Peyer's patch (tissue), 4 donors: Measurements from ENCODE around the gene SURF4.

Experiments used
- POLR2A ChIP-seq, 2 donors: fragments of 450-650 bp; IDR thresholded peaks; one replicate each; pipeline ENCODE4 v1.5.1; 2017; ENCODE audit warnings: antibody characterized with exemption in 2 of 2, mild to moderate bottlenecking in 2 of 2, moderate library complexity in 2 of 2
- TF ChIP-seq, protein P1 (sequence below), 6 experiments: fragments of 450-650 bp in 4 of 6; fragments of 200-600 bp in 2 of 6; sonication (generic) in 1 of 6; IDR thresholded peaks; one replicate each; pipeline ENCODE4 v1.5.1; 2017 to 2019; ENCODE audit warnings: antibody characterized with exemption in 6 of 6, mild to moderate bottlenecking in 3 of 6, moderate library complexity in 1 of 6

DNA sequence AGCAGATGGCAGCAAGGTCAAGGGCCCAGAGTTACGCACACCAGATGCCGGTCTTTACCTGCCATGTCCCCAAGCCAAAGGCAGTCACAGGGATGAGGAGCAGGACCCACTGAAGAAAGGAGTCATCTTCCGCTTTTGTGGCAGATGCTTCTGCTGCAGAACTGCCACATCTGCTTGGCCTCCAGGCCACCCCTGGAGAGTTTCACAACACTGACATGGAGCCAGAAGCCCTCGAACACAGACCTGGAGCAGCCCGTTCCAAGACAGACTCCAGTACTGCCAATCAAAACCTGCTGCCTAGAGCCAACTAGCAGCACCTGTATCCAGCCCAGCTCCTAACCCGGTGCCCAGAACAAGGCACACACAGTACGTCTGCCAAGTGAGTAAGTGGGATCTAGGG is 21.1 kb downstream of the SURF4 start:
- TF ChIP-seq, protein P1, sequence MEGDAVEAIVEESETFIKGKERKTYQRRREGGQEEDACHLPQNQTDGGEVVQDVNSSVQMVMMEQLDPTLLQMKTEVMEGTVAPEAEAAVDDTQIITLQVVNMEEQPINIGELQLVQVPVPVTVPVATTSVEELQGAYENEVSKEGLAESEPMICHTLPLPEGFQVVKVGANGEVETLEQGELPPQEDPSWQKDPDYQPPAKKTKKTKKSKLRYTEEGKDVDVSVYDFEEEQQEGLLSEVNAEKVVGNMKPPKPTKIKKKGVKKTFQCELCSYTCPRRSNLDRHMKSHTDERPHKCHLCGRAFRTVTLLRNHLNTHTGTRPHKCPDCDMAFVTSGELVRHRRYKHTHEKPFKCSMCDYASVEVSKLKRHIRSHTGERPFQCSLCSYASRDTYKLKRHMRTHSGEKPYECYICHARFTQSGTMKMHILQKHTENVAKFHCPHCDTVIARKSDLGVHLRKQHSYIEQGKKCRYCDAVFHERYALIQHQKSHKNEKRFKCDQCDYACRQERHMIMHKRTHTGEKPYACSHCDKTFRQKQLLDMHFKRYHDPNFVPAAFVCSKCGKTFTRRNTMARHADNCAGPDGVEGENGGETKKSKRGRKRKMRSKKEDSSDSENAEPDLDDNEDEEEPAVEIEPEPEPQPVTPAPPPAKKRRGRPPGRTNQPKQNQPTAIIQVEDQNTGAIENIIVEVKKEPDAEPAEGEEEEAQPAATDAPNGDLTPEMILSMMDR (IDR thresholded peaks at IDR 0.05) = no peak
- TF ChIP-seq POLR2A (IDR thresholded peaks at IDR 0.05) = no peak
